K562 (cell line): ENCODE results near the gene VARS1. TPM values are rescaled to one million over a fixed set of nuclear protein-coding genes. Genes with fewer than 3 reads are reported as not detected.

Source experiments
- ATF4 ChIP-seq: fragments of 450-650 bp; formaldehyde crosslinking; IDR thresholded peaks from 2 replicates; pipeline ENCODE4 v1.4.0; 2022; ENCODE audit warnings: mild to moderate bottlenecking, moderate library complexity
- BCLAF1 ChIP-seq, 2 experiments: fragments of 450-650 bp in 1 of 2; IDR thresholded peaks; 2 replicates each; pipeline ENCODE4 v1.6.1; 2011 to 2017; ENCODE audit warnings: low read depth in 2 of 2, antibody characterized with exemption in 1 of 2, borderline replicate concordance in 1 of 2, low read length in 1 of 2, mild to moderate bottlenecking in 1 of 2, mixed read lengths in 1 of 2; ENCODE audit not compliant: control insufficient read depth in 1 of 2
- CHD2 ChIP-seq: IDR thresholded peaks from 2 replicates; pipeline ENCODE4 v1.6.1; 2011; ENCODE audit warnings: low read depth, low read length
- FOXM1 ChIP-seq, 2 experiments: fragments of 450-650 bp in 1 of 2; sonication (generic) in 1 of 2; formaldehyde crosslinking in 1 of 2; IDR thresholded peaks; 2 replicates each; pipeline versions ENCODE4 v1.6.1 to v1.9.0; 2017 to 2022; ENCODE audit warnings: low read depth in 2 of 2, mild to moderate bottlenecking in 2 of 2, missing genetic modification reagents in 1 of 2, moderate library complexity in 1 of 2
- GABPB1 ChIP-seq: sonication (generic); formaldehyde crosslinking; IDR thresholded peaks from 2 replicates; pipeline ENCODE4 v1.8.0; 2022; ENCODE audit warnings: mild to moderate bottlenecking, missing genetic modification reagents
- NR0B1 ChIP-seq: fragments of 450-650 bp; IDR thresholded peaks from one replicate; pipeline ENCODE4 v1.6.1; 2018; ENCODE audit warnings: mild to moderate bottlenecking, moderate library complexity; ENCODE audit not compliant: partially characterized antibody
- RAD51 ChIP-seq: fragments of 450-650 bp; IDR thresholded peaks from 2 replicates; pipeline ENCODE4 v1.7.1; 2016; ENCODE audit warnings: low read depth, mild to moderate bottlenecking, borderline replicate concordance
- STAT5A ChIP-seq: IDR thresholded peaks from 2 replicates; pipeline ENCODE4 v1.6.1; 2012; ENCODE audit warnings: low read length, inconsistent platforms, borderline replicate concordance
- TAL1 ChIP-seq: fragments of 450-650 bp; IDR thresholded peaks from 2 replicates; pipeline ENCODE4 v1.6.1; 2016; ENCODE audit warnings: mild to moderate bottlenecking
- TOE1 ChIP-seq, 2 experiments: fragments of 450-650 bp in 1 of 2; sonication (generic) in 1 of 2; formaldehyde crosslinking in 1 of 2; IDR thresholded peaks; 2 replicates each; pipeline versions ENCODE4 v1.7.1 to v1.8.0; 2016 to 2022; ENCODE audit warnings: borderline replicate concordance in 2 of 2, mild to moderate bottlenecking in 2 of 2, antibody characterized with exemption in 1 of 2, inconsistent platforms in 1 of 2, low read depth in 1 of 2, missing genetic modification reagents in 1 of 2, moderate library complexity in 1 of 2
- VEZF1 ChIP-seq: fragments of 200-800 bp; sonication (Bioruptor generic); IDR thresholded peaks from 2 replicates; pipeline ENCODE4 v1.6.1; 2017; ENCODE audit warnings: missing genetic modification characterization, missing compliant biosample characterization
- ZKSCAN3 ChIP-seq: fragments of 250-450 bp; sonication (Bioruptor Pico); IDR thresholded peaks from 2 replicates; pipeline ENCODE4 v1.4.0; 2020
- ZNF507 ChIP-seq: conservative IDR thresholded peaks from 2 replicates; pipeline ENCODE4 v1.6.1; 2017; ENCODE audit warnings: missing genetic modification characterization, missing compliant biosample characterization
- ZNF764 ChIP-seq: fragments of 250-450 bp; sonication (Bioruptor Pico); IDR thresholded peaks from 2 replicates; pipeline ENCODE4 v1.4.0; 2020; ENCODE audit warnings: low read depth, mild to moderate bottlenecking, moderate library complexity
- polyA plus RNA-seq, 8 experiments: library from polyadenylated mRNA; depleted of rRNA in 4 of 8; stranded (reverse) in 5 of 8; unstranded in 3 of 8; fragments of >200 nt; fragmentation: Nextera tagmentation in 2 of 8; fragmentation: Illumina TruSeq in 1 of 8; extraction: Ambion mirVana in 2 of 8; extraction: Trizol in 1 of 8; gene quantifications; 2 replicates each; pipeline versions ENCODE4 v1.2.1 to v1.2.3, GENCODE V29; 2011 to 2014; ENCODE audit warnings: inconsistent platforms in 1 of 8, missing spikeins in 1 of 8
- total RNA-seq, 7 experiments: library from RNA; depleted of rRNA in 6 of 7; stranded (reverse); fragments of >200 nt in 6 of 7; fragmentation: Illumina TruSeq in 2 of 7; extraction: Trizol in 2 of 7; gene quantifications; 2 replicates each; pipeline versions ENCODE4 v1.2.1 to v1.2.3, GENCODE V29; 2011 to 2021; ENCODE audit warnings: low replicate concordance in 1 of 7
- TF ChIP-seq, protein P1 (sequence below): fragments of 450-650 bp; conservative IDR thresholded peaks from 2 replicates; pipeline ENCODE4 v1.6.1; 2016; ENCODE audit warnings: missing genetic modification characterization, low read depth, mild to moderate bottlenecking, missing compliant biosample characterization, moderate library complexity
- TF ChIP-seq, protein P2 (sequence below): fragments of 450-650 bp; formaldehyde crosslinking; IDR thresholded peaks from 2 replicates; pipeline ENCODE4 v1.4.0; 2022; ENCODE audit warnings: missing genetic modification characterization

VARS1 gene
- total and polyA plus RNA-seq, 9 of the 15 experiments (the other 6 are each of a cell fraction or from before 2014, with no cell fraction given): 2.9 to 488 (median 130) TPM

DNA sequence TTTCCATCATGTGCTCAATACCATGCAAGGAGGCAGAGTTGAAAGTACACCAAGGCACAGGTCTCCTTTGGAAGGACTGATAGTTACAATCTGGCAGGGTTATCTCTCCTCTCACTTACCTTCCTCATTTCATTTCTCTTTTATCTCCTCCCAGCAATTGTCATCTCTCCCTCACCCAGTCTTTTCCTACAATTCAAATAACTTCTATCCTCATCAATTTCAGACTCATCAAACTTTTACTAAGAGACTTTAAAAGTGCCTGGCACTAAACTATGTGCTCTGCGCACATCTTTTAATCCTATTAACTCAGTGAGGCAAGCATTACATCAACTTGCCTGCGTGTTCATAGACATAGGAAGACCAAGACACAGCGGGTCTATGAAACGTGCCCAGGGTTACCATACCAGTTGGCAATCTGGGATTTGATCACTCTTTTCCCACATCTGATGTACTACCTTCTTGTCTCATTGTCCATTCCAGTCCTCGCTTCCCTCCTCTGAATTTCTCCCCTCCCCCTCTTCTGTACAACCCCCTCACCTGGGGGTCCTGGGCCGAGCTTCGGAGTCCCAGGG, 1.2 kb downstream of the VARS1 start (continued):
- TF ChIP-seq BCLAF1 (IDR thresholded peaks at IDR 0.05; ENCODE audit: borderline replicate concordance in 1 of 2, control insufficient read depth in 1 of 2, low read depth in 2 of 2, low read length in 1 of 2) (no peak), ZNF764 (no peak; the same call in 1 of the 2 replicates), CHD2 (peak; percentile 49; the same call in 1 of the 2 replicates), TAL1 (peak; percentile 33), TOE1 (IDR thresholded peaks at IDR 0.05; ENCODE audit: borderline replicate concordance) (0 out of 2 replicates have a peak, but pooled peaks have one; percentile 25), TOE1 (CRISPR knock-in tag; IDR thresholded peaks at IDR 0.05; ENCODE audit: borderline replicate concordance, low read depth) (no peak), ZKSCAN3 (CRISPR knock-in tag) (no peak), FOXM1 (IDR thresholded peaks at IDR 0.05; ENCODE audit: low read depth) (no peak), FOXM1 (CRISPR knock-in tag; IDR thresholded peaks at IDR 0.05; ENCODE audit: low read depth) (no peak), ZNF507 (tag) (no peak), GABPB1 (no peak), RAD51 (no peak), ATF4 (CRISPR knock-in tag) (no peak), NR0B1 (no peak), VEZF1 (CRISPR knock-in tag) (0 out of 2 replicates have a peak, but pooled peaks have one; percentile 37), STAT5A (no peak)
- TF ChIP-seq, protein P1, sequence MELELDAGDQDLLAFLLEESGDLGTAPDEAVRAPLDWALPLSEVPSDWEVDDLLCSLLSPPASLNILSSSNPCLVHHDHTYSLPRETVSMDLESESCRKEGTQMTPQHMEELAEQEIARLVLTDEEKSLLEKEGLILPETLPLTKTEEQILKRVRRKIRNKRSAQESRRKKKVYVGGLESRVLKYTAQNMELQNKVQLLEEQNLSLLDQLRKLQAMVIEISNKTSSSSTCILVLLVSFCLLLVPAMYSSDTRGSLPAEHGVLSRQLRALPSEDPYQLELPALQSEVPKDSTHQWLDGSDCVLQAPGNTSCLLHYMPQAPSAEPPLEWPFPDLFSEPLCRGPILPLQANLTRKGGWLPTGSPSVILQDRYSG: no peak
- TF ChIP-seq, protein P2, sequence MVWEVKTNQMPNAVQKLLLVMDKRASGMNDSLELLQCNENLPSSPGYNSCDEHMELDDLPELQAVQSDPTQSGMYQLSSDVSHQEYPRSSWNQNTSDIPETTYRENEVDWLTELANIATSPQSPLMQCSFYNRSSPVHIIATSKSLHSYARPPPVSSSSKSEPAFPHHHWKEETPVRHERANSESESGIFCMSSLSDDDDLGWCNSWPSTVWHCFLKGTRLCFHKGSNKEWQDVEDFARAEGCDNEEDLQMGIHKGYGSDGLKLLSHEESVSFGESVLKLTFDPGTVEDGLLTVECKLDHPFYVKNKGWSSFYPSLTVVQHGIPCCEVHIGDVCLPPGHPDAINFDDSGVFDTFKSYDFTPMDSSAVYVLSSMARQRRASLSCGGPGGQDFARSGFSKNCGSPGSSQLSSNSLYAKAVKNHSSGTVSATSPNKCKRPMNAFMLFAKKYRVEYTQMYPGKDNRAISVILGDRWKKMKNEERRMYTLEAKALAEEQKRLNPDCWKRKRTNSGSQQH (CRISPR knock-in tag): no peak
